ENCODE data around the gene GYS2.

GYS2 gene

GRCh38 chr12:21529456-21529855 is 75.2 kb downstream of the GYS2 start:
- Histone ChIP-seq H3K9ac (no peak overlapping the region), H3K4me2 (ENCODE audit: low read length) (peak overlapping the region; percentile 27), H3K79me2 (no peaks in the 10 kb centered on the region), H3K36me3 (ENCODE audit: control insufficient read depth, insufficient read depth, low read length) (no peaks in the 10 kb centered on the region), H3K27ac (no peak overlapping the region), H3K27me3 (ENCODE audit: control insufficient read depth, insufficient read depth, low read length) (no peaks in the 10 kb centered on the region), H2AFZ (no peak overlapping the region), H3K4me1 (no peaks in the 10 kb centered on the region), H3K9me3 (ENCODE audit: control insufficient read depth, low read length) (no peaks in the 10 kb centered on the region), H3K4me3 (ENCODE audit: low read depth, low read length) (no peak overlapping the region)
- no peak for TF ChIP-seq CTCF (IDR thresholded peaks at IDR 0.05)

- Histone ChIP-seq H3K79me2 (no peaks in the 10 kb centered on the region), H3K4me2 (ENCODE audit: low read length) (peak overlapping the region; percentile 0), H3K4me1 (no peaks in the 10 kb centered on the region), H3K9me3 (ENCODE audit: control insufficient read depth, low read length) (no peaks in the 10 kb centered on the region), H3K4me3 (ENCODE audit: low read depth, low read length) (no peak overlapping the region), H2AFZ (peak overlapping the region; percentile 2), H3K27ac (no peak overlapping the region), H3K9ac (no peak overlapping the region), H3K27me3 (ENCODE audit: control insufficient read depth, insufficient read depth, low read length) (no peaks in the 10 kb centered on the region), H3K36me3 (ENCODE audit: control insufficient read depth, insufficient read depth, low read length) (no peaks in the 10 kb centered on the region)
- TF ChIP-seq CTCF (IDR thresholded peaks at IDR 0.05): no peak
Observed at GRCh38 chr12:21528953-21529352, 75.7 kb downstream of the GYS2 start.

GRCh38 chr12:21527451-21528180 is 77.0 kb downstream of the GYS2 start:
- H3K9ac ChIP-seq: no peak overlapping the region
- no peaks in the 10 kb centered on the region for H3K4me1 ChIP-seq
- H3K4me2 ChIP-seq (ENCODE audit: low read length): peak overlapping the region; percentile 97
- H2AFZ ChIP-seq: peak overlapping the region; percentile 90
- no peaks in the 10 kb centered on the region for H3K27me3 ChIP-seq (ENCODE audit: control insufficient read depth, insufficient read depth, low read length)
- H3K36me3 ChIP-seq (ENCODE audit: control insufficient read depth, insufficient read depth, low read length): no peaks in the 10 kb centered on the region
- H3K4me3 ChIP-seq (ENCODE audit: low read depth, low read length): peak overlapping the region; percentile 63
- H3K9me3 ChIP-seq (ENCODE audit: control insufficient read depth, low read length): no peaks in the 10 kb centered on the region
- no peaks in the 10 kb centered on the region for H3K79me2 ChIP-seq
- no peak overlapping the region for H3K27ac ChIP-seq
- TF ChIP-seq CTCF (IDR thresholded peaks at IDR 0.05): no peak

GRCh38 chr12:21526721-21527345 is 77.8 kb downstream of the GYS2 start:
- Histone ChIP-seq H3K4me3 (ENCODE audit: low read depth, low read length) (peak overlapping the region; percentile 63), H3K4me2 (ENCODE audit: low read length) (peak overlapping the region; percentile 97), H3K27ac (no peak overlapping the region), H2AFZ (peak overlapping the region; percentile 90), H3K79me2 (no peaks in the 10 kb centered on the region), H3K4me1 (no peaks in the 10 kb centered on the region), H3K36me3 (ENCODE audit: control insufficient read depth, insufficient read depth, low read length) (no peaks in the 10 kb centered on the region), H3K9ac (no peak overlapping the region), H3K9me3 (ENCODE audit: control insufficient read depth, low read length) (no peaks in the 10 kb centered on the region), H3K27me3 (ENCODE audit: control insufficient read depth, insufficient read depth, low read length) (no peaks in the 10 kb centered on the region)
- no peak for TF ChIP-seq CTCF (IDR thresholded peaks at IDR 0.05)
